GM19455 (cell line): Measurements from ENCODE around the gene NOS2.
"Not testable (repeated sequence)": the region's sequence is repeated elsewhere in the genome, so short reads cannot be mapped to it uniquely, and the experiment has no call there.

ENCODE experiments used
- ATAC-seq: cut with Tn5 transposase; IDR thresholded peaks from one replicate; pipeline ENCODE4 v1.9.1; 2021; ENCODE audit not compliant: unreplicated experiment

Gene NOS2

GRCh38 chr17:27733773-27734172 is 66.6 kb downstream of the NOS2 start:
- ATAC-seq: no peak

- not testable (repeated sequence) for ATAC-seq
These were observed 67.6 kb downstream of the NOS2 start for GRCh38 chr17:27732746-27733145.

GRCh38 chr17:27725982-27726381 is 74.3 kb downstream of the NOS2 start:
- not testable (repeated sequence) for ATAC-seq

- no peak for ATAC-seq
These were observed 78.5 kb downstream of the NOS2 start for GRCh38 chr17:27721797-27722196.
